ENCODE results near the gene OSBPL3.

DNA sequence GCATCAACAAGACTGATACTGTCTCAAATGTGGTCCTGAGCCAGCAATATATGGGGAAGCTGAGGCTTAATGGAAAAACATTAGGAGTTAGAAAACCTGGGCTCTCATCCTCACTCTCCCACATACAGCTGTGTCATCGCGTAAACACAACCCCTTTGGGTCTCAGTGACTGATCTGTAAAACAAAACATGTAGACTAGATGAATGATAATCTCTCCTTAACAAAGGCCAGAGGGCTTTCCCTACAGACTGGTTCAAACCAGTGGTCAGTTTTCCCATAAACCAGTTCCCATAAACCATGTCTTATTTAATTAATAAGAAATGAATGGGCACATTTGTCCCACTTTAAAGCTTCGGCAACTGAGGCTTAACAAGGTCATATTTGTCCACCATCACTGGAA, 48.1 kb downstream of the OSBPL3 start:
- TF ChIP-seq, protein P1, sequence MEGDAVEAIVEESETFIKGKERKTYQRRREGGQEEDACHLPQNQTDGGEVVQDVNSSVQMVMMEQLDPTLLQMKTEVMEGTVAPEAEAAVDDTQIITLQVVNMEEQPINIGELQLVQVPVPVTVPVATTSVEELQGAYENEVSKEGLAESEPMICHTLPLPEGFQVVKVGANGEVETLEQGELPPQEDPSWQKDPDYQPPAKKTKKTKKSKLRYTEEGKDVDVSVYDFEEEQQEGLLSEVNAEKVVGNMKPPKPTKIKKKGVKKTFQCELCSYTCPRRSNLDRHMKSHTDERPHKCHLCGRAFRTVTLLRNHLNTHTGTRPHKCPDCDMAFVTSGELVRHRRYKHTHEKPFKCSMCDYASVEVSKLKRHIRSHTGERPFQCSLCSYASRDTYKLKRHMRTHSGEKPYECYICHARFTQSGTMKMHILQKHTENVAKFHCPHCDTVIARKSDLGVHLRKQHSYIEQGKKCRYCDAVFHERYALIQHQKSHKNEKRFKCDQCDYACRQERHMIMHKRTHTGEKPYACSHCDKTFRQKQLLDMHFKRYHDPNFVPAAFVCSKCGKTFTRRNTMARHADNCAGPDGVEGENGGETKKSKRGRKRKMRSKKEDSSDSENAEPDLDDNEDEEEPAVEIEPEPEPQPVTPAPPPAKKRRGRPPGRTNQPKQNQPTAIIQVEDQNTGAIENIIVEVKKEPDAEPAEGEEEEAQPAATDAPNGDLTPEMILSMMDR (IDR thresholded peaks at IDR 0.05), result no peak
- TF ChIP-seq EZH2 (IDR thresholded peaks at IDR 0.05; ENCODE audit: borderline replicate concordance, insufficient read depth, low read depth, low read length, poor library complexity, severe bottlenecking), result no peak

Measured in B cell (primary cell).